ENCODE results near the gene PRKCH. TPM values are rescaled to one million over a fixed set of nuclear protein-coding genes. Genes with fewer than 3 reads are reported as not detected.

The PRKCH gene
- total RNA-seq, 2 donors from 2014 or later: 7.2 to 8.6 TPM

DNA sequence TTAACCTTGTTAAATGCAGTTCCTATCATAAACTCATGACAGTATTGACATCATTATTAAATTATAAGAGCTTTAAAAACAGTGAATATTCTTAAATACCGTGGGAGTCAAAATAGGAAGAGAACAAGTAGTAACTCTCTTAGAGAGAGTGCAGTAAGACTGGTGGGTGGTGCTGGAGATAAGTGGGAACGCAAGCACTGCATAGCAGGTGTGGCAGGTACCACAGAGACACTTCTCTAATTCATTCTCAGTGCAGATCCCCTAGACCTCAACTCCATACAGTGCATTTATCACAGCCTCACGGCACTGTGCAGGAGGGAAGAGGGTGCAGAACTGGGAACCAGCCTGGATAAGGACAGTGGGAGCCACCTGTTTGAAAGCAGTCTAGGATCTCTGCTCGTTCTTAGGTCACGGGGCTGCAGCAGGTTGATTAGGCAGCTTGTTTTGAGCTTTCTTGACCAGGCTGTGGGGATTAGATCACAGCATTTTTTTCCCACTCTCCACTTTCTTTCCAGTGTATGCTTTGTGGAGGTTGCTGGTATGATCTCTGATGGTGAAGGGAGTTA lies 165.6 kb downstream of the PRKCH start:
- no peaks in the 10 kb centered on the region for H3K9me3 ChIP-seq (ENCODE audit: control insufficient read depth, low read length)
- no peaks in the 10 kb centered on the region for H3K36me3 ChIP-seq (ENCODE audit: control insufficient read depth, insufficient read depth, low read length)
- DNase-seq: no peak
- H3K27ac ChIP-seq (ENCODE audit: low read depth, low read length): no peak overlapping the region
- Mint-ChIP-seq H3K9me3 (no peaks in the 10 kb centered on the region), H3K4me3 (no peak overlapping the region), H3K4me1 (peaks cover 17% of the 10 kb centered on the region), H3K36me3 (ENCODE audit: low read depth) (no peaks in the 10 kb centered on the region), H3K27ac (no peak overlapping the region), H3K27me3 (ENCODE audit: insufficient read depth) (no peaks in the 10 kb centered on the region)
- no peak for TF ChIP-seq CTCF (conservative IDR thresholded peaks at IDR 0.05)
- H3K9ac ChIP-seq (ENCODE audit: extremely low read depth, low read length, poor library complexity, severe bottlenecking): no peak overlapping the region
- peaks cover 2% of the 10 kb centered on the region for H3K4me1 ChIP-seq (ENCODE audit: control insufficient read depth, insufficient read depth, low read length)
- H3K27me3 ChIP-seq (ENCODE audit: control insufficient read depth, insufficient read depth, low read length, poor library complexity, severe bottlenecking): no peaks in the 10 kb centered on the region
- no peak overlapping the region for H3K4me3 ChIP-seq (ENCODE audit: low read length)
- WGBS, 2 experiments (ENCODE audit: insufficient coverage in 1 of 2, insufficient read length in 1 of 2): 83 to 93% methylated on average over 2 to 4 of the region's 5 CpGs

DNA sequence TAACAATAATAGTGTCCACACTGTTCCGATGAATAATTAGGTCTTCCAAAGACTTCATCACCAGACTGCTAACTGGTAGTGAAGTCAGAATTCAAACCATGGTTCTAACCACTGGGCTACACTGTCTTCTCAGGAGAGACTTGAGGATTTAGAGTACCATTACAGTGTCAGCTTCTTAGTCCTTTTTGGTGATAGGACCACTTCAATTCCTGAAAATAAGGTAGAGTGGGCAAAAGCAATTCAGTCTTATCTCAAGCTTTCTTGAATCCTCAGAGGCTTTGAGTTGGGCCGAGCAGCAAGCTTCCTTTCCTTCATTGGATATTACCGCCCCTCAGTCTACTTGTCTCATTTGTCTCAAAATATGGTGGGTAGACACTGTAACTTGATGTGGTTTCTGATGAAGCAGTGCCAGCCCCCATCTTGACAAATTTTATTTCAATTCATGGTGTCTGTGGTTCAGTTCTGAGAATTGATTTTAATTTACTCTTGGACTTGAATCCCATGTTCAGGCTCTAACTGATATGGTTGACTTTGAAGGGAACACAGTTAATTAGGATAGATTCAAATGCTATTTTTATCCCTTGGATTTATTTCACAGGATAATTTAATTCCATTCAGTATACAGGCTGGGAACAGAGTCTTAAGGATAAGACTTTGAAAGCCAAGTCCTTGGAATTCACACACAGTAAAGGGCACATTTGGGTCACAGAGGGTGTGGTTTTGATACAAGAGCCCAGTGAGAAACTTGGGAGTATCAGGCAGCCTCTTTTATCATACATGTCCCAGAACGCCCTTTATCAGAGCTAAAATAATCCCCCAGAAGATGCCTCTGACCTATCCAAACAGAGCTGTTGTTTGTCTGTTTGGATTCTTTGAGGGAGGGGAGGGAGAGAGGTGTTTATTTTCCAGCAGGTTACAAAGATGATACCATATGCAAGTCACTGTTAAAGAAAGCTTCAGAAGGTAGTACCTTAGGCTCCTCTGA lies 167.3 kb downstream of the PRKCH start:
- peaks cover 2% of the 10 kb centered on the region for H3K4me1 ChIP-seq (ENCODE audit: control insufficient read depth, insufficient read depth, low read length)
- peak overlapping the region; percentile 92 for H3K27ac ChIP-seq (ENCODE audit: low read depth, low read length)
- WGBS, 2 experiments (ENCODE audit: insufficient coverage in 1 of 2, insufficient read length in 1 of 2): 77 to 100% methylated on average over 1 to 4 of the region's 4 CpGs
- H3K9me3 Mint-ChIP-seq: no peaks in the 10 kb centered on the region
- no peak for DNase-seq
- no peaks in the 10 kb centered on the region for H3K36me3 ChIP-seq (ENCODE audit: control insufficient read depth, insufficient read depth, low read length)
- H3K27ac Mint-ChIP-seq: peak overlapping the region; percentile 32
- no peaks in the 10 kb centered on the region for H3K36me3 Mint-ChIP-seq (ENCODE audit: low read depth)
- H3K27me3 Mint-ChIP-seq (ENCODE audit: insufficient read depth): no peaks in the 10 kb centered on the region
- TF ChIP-seq CTCF (conservative IDR thresholded peaks at IDR 0.05): no peak
- no peak overlapping the region for H3K4me3 Mint-ChIP-seq
- no peaks in the 10 kb centered on the region for H3K9me3 ChIP-seq (ENCODE audit: control insufficient read depth, low read length)
- H3K4me3 ChIP-seq (ENCODE audit: low read length): no peak overlapping the region
- H3K4me1 Mint-ChIP-seq: peaks cover 13% of the 10 kb centered on the region
- no peak overlapping the region for H3K9ac ChIP-seq (ENCODE audit: extremely low read depth, low read length, poor library complexity, severe bottlenecking)
- no peaks in the 10 kb centered on the region for H3K27me3 ChIP-seq (ENCODE audit: control insufficient read depth, insufficient read depth, low read length, poor library complexity, severe bottlenecking)

GRCh38 chr14:61489512-61489911 lies 168.1 kb downstream of the PRKCH start:
- Histone ChIP-seq H3K4me1 (ENCODE audit: control insufficient read depth, insufficient read depth, low read length) (peaks cover 2% of the 10 kb centered on the region), H3K36me3 (ENCODE audit: control insufficient read depth, insufficient read depth, low read length) (no peaks in the 10 kb centered on the region), H3K9ac (ENCODE audit: extremely low read depth, low read length, poor library complexity, severe bottlenecking) (no peak overlapping the region), H3K9me3 (ENCODE audit: control insufficient read depth, low read length) (no peaks in the 10 kb centered on the region), H3K27me3 (ENCODE audit: control insufficient read depth, insufficient read depth, low read length, poor library complexity, severe bottlenecking) (no peaks in the 10 kb centered on the region), H3K27ac (ENCODE audit: low read depth, low read length) (peak overlapping the region; percentile 92), H3K4me3 (ENCODE audit: low read length) (no peak overlapping the region)
- Mint-ChIP-seq H3K9me3 (no peaks in the 10 kb centered on the region), H3K27ac (peak overlapping the region; percentile 32), H3K4me1 (peaks cover 13% of the 10 kb centered on the region), H3K27me3 (ENCODE audit: insufficient read depth) (no peaks in the 10 kb centered on the region), H3K4me3 (no peak overlapping the region), H3K36me3 (ENCODE audit: low read depth) (no peaks in the 10 kb centered on the region)
- no peak for DNase-seq
- WGBS, 2 experiments (ENCODE audit: insufficient coverage in 1 of 2, insufficient read length in 1 of 2): 57 to 80% methylated on average over 1 to 2 of the region's 2 CpGs
- no peak for TF ChIP-seq CTCF (conservative IDR thresholded peaks at IDR 0.05)

Data from endodermal cell (in vitro differentiated cells).